Endometrium (tissue), 2 donors: ENCODE measurements around the gene BEAN1.
"Not testable (repeated sequence)": the region's sequence is repeated elsewhere in the genome, so short reads cannot be mapped to it uniquely, and the experiment has no call there.

Experiments
- FAIRE-seq: peaks from 2 replicates; lab custom pipeline; 2012; peaks lifted over from hg19 to GRCh38; lab: Jason Lieb, UNC
- donor health status: control.
- donor health status: control.

Gene BEAN1

DNA sequence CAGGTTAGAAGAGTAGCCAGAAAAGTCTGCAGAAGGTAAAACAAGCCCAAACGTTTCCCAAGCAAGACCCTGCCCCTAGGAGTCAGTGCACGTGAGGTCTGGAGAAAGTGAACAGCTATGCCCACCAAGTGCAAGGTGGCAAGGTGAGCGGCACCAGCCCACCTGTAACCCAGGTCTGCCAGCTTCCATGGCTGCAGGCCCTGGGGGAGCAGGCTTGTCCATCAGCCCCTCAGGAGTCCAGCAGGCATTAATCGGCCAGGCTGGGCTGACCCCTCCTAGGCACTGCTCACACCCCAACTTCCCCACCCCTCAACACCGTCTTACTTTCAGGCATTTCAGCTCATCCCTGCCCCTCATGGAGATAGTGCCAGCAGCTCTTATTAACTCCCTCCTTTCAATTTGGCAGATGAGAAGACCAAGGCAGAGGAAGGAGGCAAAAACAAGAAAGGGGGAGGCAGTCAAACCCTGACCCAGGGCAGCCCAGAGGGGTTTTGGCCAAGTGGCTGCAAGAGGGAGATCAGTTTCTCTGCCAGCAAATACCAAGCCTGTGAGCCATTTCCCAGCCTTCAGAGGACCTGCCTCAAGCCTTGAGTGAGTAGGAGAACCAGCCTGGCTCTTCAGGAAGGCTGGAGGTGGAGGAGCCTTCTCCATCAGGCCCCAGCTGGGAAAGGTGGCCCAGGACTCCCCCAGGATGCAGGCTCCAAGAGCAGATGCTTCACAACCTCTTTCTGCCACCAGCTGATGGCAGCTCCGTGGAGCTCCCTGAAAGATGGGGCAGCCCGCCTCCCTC, 14.7 kb downstream of the BEAN1 start:
- FAIRE-seq: no peak

DNA sequence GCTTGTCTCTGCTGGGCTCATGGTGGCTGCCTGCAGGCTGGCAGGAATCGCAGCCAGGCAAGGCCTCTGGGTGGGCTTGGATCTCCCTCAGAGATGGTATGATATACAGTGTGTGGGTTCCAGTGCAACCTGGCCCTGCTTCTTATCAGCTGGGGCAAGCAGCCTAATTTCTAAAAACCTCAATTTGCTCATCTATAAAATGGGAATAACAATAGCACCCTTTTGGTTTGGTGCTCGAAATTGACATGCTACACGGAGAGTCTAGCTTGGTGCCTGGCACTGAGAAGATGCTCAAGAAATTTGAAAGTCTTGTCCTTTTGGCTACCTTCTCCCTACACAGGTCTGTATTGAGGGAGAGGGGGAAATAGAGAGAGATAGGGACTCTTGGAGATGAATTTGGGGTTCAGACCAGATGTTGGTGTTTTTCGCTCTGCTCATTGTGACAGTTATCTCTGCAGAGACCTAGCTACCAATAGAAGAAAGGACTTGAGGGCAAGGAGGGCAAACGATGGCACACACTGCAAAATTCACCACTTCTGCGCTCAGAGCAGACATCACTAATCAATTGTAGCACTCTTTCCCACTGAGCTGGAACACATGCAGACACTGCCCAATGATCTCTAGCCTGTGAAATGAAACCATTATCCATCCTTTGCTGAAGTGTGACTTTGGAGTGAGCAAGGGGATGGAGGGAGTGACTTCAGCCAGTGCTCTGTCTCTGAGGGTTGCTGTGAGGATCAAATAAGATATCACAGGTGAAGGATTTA, 15.6 kb downstream of the BEAN1 start:
- FAIRE-seq: no peak

- no peak for FAIRE-seq
These were observed 16.2 kb downstream of the BEAN1 start for GRCh38 chr16:66443269-66443652.

- FAIRE-seq: no peak
These were observed 17.0 kb downstream of the BEAN1 start for GRCh38 chr16:66444049-66444481.

GRCh38 chr16:66446737-66447136, 19.6 kb downstream of the BEAN1 start:
- FAIRE-seq: no peak

GRCh38 chr16:66447491-66447890, 20.4 kb downstream of the BEAN1 start:
- no peak for FAIRE-seq

GRCh38 chr16:66451548-66451947, 24.5 kb downstream of the BEAN1 start:
- FAIRE-seq: no peak

- not testable (repeated sequence) for FAIRE-seq
These were observed 26.1 kb downstream of the BEAN1 start for GRCh38 chr16:66453230-66453629.

DNA sequence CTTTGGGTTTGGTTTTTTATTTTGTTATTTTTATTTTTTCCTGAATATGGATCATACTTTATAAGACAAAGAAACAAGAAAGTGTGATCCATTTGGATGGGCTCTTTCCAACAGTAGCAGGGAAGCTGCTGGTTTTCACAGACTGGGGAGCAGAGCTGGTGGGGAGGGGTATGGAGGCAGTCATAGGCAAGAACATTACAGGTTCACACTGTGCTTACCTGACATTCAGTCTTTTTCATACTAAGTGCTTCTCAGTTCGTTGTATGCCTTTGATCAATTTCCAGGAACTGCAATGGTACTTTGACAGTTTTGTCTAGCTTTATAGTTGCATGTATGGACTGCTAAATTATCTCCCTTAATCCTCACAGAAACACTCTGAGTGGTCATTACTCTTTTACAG, 27.7 kb downstream of the BEAN1 start:
- FAIRE-seq: no peak

DNA sequence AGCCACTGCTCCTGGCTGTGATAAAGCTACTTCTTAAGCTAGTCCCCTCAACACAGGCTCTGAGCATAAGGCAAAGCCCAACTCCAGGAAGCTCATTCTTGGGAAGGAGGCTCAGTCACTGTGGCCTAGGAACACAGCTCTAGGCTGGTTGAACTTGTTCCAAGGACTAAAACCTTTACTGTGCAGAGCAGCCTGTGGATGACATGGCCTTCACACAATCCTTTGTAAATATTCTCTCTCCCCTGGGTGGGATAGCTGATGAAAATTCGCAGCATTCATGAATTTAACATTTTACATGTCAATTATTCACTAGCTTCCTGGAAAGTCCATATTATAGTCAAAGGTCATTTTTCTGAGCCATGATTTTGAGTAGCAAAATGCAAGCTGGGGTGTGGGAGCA, 28.9 kb downstream of the BEAN1 start:
- no peak for FAIRE-seq

DNA sequence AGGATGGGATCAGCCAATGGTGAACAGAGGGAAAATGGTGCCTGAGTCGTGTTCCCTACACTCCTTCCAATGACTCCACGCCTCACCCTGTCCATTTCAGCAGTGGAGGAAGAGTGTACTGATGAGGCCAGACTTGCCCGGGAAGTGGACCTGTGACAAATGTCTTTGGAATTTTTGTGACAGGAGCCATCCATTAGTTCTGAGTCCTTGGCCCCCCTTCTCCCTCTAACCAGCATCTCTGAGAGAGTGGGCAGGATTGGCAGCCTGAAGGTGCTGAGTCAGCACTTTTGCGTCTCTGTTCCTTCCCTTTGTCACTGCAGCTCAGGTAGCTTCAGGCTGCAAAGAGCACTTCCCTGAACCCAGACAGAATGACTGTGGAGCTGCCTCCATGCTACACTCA, 30.8 kb downstream of the BEAN1 start:
- no peak for FAIRE-seq

DNA sequence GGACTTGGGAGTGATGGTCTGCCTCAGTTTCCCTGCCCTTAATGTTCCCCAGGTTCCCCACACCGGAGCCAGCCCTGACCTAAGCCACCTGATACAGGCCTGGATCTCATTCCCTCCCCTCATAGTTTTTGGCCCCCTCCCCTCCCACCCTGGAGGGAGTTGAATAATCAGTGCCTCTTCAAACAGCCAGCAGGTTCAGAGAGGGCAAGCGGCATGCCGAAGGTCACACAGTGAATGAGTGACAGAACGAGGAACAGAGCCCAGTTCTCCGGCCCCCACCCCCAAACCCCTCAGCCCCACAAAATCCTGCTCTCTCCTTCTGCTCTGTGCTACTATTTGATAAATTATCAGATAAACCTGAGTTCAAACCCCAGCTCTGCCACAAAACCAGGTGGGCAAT, 31.2 kb downstream of the BEAN1 start:
- no peak for FAIRE-seq

GRCh38 chr16:66458853-66459252, 31.8 kb downstream of the BEAN1 start:
- no peak for FAIRE-seq

DNA sequence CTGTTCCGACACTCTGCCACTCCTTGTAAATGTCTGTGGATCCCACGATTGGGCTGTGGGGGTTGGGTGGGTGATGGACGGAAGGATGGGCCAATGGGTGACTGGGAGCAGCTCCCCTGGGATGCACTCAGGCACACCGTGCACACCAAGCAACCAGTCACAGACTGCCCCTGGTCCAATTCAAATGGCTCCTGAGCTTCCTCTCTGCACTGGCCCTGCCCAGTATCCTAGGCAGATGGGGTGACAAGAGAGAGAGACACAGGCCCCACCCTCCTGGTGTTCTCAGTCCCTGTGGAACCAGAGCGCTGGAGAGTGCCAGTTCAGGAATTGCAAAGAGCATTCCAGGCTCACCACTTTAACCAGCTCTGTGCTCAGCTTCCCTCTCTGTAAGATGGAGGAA, 32.8 kb downstream of the BEAN1 start:
- FAIRE-seq: no peak

- FAIRE-seq: no peak
These were observed 33.6 kb downstream of the BEAN1 start for GRCh38 chr16:66460703-66461102.

- no peak for FAIRE-seq
These were observed 35.8 kb downstream of the BEAN1 start for GRCh38 chr16:66462912-66463311.

DNA sequence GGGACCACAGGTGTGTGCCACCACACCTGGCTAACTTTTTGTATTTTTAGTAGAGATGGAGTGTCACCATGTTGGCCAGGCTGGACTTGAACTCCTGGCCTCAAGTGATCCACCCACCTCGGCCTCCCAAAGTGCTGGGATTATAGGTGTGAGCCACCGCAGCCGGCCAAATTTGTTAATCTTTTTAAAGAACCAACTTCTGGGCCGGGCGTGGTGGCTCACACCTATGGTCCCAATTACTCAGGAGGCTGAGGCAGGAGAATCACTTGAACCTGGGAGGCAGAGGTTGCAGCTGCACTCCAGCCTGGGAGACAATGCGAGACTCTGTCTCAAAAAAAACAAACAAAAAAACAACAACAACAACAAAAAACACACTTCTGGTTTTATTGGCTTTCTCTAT, 38.9 kb downstream of the BEAN1 start:
- FAIRE-seq: not testable (repeated sequence)

GRCh38 chr16:66466636-66467035, 39.5 kb downstream of the BEAN1 start:
- FAIRE-seq: not testable (repeated sequence)

DNA sequence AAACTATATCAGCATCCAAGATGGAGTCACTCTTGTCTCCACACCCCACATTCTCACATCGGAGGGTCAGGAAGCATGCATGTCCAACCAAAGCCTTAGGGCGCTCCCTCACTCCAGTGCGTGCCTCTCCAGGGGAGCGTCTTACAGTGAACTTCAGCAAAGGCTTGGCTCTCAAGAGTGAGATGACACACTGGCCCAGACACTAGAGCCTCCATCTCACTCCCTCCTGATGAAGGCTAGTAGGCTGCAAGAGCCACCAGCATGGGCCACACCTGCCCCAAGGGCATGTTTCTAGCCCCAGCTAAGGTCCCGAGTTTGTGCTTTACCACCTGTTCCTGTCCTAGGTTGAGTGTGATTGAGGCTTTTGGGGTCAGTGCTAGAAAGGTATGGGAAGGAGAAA, 40.5 kb downstream of the BEAN1 start:
- no peak for FAIRE-seq

DNA sequence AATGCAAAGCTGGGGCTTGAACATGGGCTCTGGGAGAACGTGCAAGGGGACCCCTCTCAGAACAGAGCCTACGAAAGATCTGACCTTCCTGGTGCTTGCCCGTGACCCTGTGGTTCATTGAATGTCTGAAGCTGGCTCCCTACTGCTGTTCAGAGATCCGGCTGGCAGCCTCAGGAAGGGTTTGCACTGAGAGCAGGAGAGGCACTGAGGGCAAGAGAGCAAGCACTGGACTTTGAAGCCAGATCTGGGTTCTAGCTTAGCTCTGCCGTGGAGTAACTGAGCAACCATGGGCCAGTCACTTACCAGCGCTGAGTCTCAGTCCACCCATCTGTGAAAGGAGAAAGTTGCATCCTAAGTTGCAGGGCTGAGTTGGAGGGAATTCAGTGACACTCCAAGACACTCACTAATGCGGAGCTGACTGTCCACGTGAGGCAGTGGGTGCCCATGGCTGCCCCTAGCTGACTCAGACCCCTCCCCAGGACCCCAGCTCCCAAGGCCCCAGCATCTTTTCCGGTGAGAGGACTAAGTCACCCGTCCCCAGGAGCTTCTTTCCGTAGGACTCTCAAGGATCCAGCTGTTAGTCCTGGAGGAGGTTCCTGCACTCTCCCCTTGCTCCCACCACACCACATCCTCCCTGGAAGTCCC, 41.3 kb downstream of the BEAN1 start:
- no peak for FAIRE-seq

DNA sequence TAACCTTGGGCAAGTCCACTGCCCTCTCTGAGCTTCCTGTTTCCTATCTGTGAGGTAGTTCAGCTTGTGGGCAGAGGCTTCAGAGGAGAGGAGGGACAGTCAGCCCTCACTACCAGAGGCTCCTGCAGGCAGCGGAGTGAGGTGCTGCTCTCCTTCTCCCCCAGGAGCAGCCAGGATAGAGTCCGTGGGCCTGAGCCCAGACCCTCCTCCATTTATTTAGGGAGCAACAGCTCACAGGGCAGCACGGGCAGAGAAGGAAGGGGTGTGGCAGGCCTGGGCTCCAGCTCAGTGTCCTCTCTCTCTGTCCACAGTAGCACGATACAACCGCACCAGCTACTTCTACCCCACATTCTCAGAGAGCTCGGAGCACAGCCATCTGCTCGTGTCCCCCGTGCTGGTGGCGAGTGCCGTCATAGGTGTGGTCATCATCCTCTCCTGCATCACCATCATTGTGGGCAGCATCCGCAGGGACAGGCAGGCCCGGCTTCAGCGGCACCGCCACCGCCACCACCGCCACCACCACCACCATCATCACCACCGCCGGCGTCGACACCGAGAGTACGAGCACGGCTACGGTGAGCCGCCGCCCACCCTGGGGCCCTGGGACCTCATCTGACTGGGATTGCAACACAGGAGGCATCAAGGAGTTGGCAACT, 42.3 kb downstream of the BEAN1 start:
- no peak for FAIRE-seq

GRCh38 chr16:66469947-66470546, 43.0 kb downstream of the BEAN1 start:
- FAIRE-seq: no peak
